Measurements from ENCODE around the gene MDK.

DNA sequence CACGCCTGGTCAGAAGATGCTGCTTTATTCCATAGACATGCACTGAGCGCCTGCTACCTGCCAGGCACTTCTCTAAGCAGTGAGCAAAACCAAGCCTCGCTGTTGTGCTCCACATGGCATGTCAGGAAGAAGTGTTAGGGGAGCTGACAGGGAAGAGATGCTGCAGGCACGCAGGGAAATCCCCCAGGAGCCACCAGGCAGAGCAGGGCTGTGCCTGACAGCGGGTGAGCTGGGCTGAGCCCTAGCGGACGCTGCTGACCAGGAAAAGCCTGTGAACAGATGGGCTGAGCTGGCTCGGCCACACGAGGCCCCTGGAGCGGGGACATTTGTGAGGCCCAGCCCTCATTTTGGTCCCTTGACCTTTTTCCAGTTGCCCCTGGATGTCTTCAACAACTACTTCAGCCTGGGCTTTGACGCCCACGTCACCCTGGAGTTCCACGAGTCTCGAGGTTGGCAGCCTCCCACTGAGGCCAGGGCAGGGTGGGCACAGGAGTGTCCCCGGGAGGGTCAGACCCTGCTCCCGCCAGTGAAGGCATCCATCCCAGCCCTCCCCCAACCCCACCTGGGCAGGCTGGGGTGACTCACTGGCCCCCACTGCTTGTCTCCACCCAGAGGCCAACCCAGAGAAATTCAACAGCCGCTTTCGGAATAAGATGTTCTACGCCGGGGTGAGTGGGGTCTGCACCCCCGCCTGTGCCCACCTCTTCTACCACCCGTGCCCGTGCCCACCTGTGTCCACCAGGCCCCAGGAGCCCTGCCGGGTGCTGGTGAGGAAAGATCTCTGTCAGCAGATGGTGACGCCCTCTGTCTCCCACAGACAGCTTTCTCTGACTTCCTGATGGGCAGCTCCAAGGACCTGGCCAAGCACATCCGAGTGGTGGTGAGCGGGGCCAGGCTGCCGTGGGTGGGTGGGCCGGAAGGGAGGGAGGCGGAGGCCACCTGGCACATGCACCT, 7.4 kb upstream of the MDK start:
- TF ChIP-seq POLR2A (IDR thresholded peaks at IDR 0.05): no peak
- TF ChIP-seq, protein P1, sequence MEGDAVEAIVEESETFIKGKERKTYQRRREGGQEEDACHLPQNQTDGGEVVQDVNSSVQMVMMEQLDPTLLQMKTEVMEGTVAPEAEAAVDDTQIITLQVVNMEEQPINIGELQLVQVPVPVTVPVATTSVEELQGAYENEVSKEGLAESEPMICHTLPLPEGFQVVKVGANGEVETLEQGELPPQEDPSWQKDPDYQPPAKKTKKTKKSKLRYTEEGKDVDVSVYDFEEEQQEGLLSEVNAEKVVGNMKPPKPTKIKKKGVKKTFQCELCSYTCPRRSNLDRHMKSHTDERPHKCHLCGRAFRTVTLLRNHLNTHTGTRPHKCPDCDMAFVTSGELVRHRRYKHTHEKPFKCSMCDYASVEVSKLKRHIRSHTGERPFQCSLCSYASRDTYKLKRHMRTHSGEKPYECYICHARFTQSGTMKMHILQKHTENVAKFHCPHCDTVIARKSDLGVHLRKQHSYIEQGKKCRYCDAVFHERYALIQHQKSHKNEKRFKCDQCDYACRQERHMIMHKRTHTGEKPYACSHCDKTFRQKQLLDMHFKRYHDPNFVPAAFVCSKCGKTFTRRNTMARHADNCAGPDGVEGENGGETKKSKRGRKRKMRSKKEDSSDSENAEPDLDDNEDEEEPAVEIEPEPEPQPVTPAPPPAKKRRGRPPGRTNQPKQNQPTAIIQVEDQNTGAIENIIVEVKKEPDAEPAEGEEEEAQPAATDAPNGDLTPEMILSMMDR (IDR thresholded peaks at IDR 0.05): no peak

Data from Peyer's patch (tissue), 4 donors.